ENCODE results near the gene ADAMTS2.
"Not testable (repeated sequence)": the region's sequence is repeated elsewhere in the genome, so short reads cannot be mapped to it uniquely, and the experiment has no call there.

Gene ADAMTS2

DNA sequence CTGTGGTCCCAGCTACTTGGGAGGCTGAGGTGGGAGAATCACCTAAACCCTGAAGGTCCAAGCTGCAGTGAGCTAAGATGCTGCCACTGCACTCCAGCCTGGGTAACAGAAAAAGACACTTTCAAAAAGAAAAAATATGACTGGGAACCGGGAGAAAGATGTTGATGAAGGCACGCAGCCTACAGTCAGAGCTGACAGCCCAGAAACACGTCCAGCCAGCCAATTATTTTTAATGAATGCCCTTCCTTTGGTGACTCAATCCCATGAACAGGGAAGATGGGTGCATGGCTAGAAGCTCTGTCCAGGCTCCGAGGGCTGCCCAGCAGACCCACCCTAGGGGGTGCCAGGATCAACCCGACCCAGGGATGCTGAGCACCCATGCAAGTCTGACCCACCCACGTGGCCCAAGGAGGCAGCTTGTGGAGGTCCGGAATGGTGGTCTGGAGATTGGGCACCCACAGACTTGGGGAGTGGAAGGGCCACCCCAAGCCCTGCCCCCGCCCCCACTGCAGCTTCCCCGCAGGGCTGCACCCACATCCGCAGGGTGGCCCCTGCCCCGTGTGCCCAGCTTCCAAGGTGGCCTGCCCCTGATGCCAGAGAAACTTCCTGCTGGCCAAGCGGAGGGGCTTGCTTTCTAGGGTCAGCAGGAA is 51.0 kb downstream of the ADAMTS2 start:
- DNase-seq = no peak

DNA sequence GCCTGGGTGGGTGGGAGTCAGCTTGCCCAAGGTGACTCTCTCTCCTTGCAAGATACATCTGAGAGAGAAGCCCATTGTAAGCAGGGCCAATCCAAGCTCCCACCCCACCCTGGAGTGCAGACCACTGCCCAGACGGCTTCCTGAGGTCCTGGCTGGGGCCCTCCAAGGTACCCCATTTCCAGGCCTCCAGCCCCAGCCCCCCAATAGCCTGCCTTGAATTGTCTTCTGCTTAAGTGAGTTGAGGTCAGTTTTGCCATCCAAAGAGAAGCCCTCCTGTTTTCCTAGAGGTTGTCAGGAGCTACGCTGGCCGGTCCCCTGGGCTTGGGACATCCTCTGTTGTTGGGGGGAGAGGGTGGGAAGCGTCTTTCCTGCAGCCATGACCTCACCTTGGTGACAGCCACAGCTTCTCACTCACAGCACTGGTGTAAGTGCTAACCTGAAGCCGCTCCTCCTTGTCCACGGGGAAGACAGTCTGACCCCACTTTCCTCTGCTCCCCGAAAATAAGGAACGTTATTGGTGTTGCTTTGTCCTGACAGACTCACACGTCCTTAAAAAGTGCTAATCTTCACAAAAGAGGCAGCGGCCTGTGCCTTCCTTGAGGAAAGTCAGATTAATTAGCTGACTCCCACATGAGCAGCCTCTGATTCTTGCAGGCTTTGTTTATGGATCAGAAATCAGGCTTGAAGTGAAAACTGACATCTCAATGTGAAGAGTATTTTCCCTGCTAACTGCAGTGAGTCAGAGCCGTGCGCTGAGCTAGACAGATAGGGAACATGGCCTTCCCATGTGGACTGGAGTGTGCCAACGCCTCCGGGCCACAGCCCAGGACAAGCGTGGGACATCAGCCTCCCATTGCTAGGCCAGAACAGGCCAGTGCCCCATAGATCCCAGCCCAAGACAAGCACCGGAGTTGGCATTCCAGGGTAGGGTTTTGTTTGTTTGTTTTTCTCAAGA is 52.3 kb downstream of the ADAMTS2 start:
- no peak for DNase-seq

DNA sequence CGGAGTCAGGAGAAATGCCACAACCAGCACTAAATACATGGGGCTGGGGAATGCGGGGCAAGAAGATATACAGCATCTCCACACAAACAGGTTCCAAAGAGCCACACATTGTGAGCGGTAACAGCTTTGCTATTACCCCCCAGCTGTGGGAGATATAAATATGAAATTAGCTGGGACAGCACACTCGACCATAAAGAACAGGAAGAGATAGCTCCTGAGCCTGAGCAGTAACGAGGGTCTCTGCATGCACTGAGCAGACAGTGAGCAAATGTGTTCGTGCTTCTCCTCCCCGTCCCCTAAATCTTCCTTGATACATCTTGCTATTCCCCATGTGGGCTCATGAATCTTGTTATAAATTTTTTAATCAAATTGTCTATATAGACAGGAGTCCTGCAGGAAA is 53.1 kb downstream of the ADAMTS2 start:
- DNase-seq = no peak

DNA sequence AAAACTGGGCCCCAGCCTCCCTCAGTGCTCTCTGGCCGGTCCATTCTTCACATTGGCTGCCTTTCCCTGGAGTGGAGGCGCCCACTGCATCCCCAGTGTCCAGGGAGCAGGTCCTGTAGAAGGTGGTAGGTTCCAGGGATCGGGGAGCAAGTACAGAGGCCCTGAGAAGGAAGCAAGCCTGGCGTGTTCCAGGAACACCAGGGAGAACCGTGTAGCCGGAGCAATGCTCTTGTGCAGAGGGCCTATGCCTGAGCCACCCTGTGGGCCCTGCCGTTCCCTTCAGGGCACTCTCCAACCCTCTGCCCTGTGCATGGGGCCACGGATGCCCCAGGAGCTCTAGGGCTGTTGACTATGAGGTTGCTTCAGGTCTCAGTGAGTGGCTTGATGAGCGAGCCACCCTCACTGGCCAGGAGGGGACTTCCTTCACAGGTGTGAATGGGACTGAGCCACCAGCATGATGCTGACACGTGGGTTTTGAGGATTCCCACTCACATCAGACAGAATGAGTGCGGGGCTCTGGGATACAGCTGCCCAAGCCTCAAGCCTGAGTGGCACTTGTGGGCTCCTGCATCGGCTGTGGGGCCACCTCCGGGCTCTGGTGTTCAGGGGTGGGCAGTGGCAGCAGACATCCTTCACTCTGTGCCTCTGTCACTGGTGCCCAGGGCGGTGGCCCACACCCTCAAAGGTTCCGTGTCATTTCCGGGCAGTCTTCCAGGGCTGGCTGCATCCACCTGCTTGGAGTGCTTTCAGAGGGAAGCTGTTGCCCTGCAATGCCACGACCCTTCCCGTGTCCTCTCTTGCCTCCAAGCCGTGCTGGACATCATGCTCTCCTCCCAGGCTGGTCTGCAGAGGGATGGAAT is 54.4 kb downstream of the ADAMTS2 start:
- no peak for DNase-seq

DNA sequence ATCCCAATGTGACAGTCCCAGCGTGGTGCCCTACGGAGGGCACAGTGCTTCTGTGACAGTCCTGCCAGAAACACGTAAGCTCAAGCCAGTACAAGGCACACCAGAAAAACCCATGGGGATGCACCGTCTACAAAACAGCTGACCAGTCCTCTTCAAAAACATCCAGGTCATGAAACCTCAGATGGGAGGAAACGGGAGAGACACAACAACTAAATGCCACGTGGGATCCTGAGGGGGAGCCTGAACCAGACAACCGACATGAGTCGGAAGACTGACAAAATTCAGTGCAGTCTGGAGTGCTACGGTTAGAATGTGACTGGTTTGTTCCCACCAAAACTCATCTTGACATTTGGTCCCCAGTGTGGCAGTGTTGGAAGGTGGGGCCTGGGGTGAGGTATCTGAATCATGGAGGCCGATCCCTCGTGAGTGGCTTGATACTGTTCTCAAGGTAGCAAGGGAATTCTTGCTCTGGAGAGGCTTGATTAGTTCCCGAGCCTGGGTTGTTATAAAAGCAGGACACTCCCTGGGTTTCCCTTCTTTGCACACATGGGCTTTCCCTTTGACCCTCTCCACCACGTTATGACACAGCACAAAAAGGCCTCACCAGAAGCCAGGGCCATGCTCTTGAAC is 55.4 kb downstream of the ADAMTS2 start:
- no peak for DNase-seq

DNA sequence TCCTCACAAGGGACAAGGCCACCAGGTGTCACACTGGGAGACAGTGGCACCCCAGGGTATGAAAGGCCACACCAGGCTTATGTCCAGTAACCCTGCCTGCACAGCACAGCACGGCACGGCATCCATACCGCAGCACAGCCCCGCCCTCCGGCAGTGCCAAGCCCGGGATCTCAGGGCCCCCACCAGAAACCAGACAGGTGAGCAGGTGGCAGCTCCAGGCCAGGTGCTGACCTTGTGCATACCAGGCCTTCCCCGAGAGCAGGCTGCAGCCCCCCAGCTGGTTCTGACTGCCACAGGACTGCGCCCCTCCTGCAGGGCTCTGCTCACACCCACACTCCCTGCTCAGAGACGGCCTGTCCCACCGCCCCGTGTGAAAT is 56.5 kb downstream of the ADAMTS2 start:
- DNase-seq = no peak

DNA sequence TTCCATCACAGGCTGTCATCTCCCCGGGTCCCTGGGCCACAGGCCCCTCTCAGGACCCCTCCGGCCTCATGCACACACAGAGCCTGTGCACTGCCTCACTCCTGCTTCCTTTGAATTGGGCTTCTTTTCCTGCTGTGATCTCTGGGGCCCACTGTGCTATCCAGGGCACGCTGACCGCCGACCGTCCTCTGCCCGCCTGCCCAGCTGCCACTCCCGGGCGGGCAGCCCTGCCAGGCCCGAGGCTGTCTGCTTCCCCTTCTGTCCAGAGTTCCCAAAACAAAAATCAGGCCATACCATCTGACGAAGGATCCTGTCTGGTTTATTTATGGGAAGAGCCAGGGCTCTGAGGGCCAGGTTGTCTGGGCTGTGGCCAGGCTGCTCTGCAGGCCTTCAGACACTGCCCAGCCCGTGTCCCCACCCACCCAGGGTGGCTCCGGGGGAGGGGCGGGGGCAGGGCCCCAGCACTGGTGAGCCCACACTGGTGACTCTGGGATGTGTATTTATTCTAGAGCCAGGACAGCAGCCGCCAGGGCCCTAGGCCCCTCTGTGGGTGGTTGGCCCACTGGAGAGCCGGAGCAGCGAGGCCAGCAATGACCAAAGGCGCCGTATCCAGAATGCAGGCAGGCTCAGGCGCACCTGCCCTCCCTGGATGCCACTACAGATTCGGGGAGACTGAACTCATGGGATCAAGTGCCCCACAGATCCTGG is 57.0 kb downstream of the ADAMTS2 start:
- no peak for DNase-seq

DNA sequence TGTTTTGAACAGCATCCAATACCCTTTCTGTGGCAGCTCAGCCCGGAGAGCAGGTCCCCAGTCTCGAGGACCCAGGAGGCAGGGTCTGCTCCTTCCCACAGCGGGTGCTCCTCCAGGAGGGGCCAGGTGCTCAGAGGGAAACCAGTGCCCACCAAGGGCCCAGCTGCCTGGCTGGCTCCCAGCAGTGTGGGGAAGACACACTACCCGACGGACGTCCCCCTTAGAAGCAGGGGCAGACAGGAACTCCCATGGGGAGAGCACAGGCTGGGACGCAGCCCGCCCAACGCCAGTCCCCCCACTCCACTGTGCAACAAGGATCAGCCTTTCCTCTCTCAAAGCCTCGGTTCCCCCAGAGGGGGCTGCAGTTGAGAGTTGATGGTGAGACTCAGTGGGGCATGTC is 57.6 kb downstream of the ADAMTS2 start:
- DNase-seq = no peak

DNA sequence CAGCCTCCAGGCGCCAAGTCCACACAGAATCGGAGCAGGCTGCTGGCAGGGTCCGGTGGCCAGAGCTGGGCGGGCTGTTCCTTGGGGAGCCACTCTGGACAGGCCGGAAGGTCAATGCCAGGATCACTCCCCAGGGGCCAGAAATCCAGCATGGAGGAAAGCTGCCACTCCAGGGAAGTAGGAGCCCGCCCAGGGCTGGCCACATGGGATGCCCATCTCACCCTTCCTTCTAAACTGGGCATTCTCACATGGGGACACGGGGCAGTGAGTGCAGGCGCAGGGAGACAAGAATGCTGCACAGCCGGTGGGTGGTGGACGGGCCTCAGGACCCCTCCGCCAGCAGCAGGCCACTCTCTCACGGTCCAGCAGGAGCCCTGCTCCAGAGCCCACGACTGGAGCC is 58.2 kb downstream of the ADAMTS2 start:
- no peak for DNase-seq

DNA sequence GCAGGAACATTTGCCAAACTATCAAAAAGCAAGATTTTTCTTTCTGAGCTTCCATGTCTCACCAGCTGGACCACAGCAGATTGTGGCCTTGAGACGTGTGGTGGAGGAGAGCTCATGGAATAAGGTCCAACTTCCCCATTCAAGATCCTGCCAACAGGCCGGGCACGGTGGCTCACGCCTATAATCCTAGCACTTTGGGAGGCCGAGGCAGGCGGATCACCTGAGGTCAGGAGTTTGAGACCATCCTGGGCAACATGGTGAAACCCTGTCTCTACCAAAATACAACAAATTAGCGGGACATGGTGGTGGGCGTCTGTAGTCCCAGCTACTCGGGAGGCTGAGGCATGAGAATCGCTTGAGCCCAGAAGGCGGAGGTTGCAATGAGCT is 59.5 kb downstream of the ADAMTS2 start:
- not testable (repeated sequence) for DNase-seq

DNA sequence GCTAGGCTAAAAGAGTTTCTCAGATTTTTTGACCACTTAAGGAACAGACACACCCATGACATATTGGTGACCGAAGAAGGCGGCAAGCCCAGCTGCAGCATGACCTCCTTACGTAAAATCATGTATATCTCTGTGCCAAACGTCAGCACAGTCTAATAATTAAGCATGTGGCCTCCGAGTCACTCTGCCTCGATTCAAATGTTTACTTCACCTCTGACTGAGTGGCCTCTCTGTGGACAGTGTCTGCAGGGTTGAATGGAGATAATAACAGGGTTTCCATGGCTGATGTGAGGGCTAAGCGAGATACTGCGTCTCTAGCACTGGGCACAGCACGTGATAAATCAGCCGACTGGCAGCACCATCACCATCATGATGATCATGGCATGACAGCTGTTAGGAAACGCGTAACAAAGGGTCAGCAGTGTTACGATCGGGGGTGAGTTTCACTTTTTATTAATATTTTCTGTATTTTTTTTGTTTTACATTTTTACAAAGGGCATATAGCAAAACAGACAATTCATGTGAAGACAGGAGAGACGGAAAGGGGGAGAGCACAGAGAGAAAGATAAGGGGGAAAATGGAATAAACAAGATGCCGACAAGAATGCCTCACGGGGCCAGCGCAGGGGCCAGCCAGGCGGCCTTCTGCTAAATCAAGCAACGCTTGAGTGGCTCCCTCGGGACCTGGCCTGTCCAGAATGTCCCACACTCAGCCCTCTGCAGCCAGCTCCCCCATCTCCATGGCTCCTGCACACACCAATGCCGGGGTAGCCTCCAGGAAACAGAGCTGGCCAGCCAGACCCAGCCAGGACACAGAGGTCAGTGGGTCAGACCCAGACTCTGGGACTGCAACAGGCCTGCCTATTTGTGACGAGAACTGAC is 60.3 kb downstream of the ADAMTS2 start:
- DNase-seq = no peak

DNA sequence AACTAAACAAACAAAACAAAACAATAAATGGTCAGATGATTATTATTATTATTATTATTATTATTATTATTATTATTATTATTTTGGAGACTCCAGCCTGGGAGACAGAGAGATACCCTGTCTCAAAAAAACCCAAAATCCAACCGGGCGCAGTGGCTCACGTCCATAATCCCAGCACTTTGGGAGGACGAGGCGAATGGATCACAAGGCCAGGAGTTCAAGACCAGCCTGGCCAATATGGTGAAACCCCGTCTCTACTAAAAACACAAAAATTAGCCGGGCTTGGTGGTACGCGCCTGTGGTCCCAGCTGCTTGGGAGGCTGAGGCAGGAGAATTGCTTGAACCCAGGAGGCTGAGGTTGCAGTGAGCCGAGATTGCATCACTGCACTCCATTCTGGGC is 61.4 kb downstream of the ADAMTS2 start:
- DNase-seq = not testable (repeated sequence)

DNA sequence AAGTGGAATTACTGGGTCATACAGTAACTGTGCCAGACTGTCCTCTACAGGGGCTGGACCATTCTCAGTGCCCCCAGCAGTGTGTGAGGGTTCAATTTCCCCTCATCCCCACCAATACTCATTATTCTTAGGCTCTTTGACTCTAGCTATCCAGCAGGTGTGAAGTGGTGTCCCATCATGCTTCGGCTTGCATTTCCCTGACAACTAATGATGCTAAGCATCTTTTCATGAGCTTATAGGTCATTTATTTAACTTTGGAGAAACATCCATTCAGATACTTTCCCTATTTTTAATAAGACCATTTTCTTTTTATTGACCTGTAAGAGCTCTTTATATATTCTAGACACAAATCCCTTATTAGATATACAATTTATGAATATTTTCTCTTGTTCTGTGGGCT is 63.6 kb downstream of the ADAMTS2 start:
- no peak for DNase-seq

DNA sequence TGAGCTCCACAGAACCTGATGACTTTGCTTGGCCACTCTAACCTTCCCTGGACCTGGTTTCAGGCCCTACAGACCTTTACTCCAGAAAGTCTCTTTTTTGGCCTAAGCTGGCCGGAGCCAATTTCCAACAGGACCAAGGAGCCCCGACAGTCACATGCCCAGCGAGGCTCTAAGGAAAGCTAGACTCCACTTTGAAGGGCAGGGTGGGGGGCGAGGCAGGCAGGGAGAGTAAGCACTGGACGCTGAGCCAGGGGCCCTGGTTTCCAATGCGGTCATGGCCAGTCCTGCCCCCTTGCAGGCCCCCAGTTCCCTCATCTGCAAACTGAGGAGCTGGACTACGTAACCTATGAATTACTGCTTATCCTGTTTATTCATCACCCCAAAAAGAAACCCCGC is 65.2 kb downstream of the ADAMTS2 start:
- DNase-seq = no peak

DNA sequence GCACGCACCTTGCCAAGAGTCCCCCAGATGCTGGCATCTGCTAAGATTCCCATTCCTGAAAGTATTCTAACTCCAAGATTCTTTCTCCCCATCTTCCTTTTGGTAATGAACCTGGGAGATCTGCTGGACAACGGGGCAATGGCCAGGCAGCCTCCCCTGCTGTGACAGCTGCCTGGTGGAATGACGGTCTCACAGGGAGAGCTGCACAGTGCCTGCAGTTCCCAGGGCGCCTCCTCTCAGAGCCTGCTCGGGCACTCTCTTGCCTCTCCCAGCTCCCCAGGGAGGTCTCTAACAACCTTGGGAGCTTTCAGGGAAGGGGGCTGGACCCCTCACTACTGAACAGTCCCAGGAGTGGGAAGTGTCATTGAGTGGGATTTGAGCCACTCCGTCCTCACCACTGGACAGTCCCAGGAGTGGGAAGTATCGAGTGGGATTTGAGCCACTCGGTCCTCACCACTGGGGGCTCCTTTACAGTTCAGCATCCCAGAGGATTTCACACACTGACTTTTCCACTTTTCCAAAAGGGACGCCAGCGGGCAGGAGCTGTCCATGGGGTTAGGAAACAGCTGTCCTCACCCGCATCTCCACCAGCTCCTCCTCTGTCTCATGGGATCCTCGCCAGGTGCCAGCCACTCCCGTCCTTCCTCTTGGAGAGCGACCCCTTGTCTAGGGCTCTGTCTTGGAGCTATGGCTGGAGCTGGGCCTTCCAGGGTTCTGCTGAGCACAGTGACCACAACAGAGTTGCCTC is 65.7 kb downstream of the ADAMTS2 start:
- DNase-seq = no peak

DNA sequence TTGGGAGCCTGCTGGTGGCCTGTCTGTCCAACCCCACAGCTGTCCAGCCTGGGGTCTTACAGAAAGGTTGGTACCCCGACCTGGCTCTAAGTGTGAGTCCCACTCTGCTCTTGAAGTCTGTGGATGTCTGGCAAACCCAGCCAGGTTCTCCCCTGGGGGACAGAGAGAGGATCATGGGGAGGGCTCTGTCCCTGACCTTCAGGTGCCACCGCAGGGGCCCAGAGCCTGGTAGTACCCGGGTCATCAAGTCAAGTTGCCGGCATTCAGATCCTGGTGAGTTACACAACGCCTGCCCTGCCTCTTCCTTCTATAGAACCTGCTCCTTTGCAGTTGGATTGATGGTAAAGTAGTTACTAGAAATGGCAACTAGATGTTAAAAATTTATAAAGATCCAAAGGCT is 66.7 kb downstream of the ADAMTS2 start:
- no peak for DNase-seq

DNA sequence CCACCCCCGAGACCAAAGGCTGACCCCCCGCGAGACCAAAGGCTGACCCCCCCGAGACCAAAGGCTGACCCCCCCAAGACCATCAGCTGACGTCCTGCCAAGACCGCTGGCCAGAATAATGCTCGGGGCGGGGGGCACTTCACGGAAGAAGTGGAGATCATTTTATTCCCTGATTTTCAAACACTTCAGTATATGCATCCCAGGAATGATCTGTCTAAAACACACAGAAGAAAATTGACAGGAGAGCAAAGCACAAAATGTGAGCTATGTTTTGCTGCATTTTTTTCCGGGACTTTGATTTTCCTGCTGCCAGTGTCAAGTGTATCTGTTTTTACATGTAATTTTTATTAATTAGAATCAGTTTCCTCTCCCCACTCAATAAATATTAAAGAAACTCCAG is 67.1 kb downstream of the ADAMTS2 start:
- DNase-seq = no peak

DNA sequence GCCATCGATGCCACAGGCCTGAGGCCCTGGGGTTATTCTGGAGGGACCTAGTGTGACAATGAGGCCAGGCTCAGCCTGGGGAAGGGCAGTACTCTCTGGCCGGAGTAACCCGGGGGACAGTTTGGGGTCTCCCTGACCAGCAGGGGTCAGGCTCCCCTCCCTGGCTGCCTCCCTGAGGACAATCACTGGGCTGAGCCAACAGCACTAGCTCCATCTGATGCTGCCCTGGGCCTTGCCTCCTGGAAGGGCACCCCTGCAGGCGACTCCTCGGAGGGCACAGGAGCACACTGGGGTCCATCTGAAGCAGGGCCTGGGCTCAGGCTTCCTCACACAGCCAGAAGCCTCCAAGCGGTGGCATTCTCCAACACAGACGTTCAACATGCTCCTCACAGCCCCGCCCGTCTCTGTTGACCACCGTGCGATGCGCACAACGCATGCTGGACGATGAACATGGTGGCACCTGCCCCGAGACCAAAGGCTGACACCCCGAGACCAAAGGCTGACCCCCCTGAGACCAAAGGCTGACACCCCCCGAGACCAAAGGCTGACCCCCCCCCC is 68.3 kb downstream of the ADAMTS2 start:
- DNase-seq = no peak

DNA sequence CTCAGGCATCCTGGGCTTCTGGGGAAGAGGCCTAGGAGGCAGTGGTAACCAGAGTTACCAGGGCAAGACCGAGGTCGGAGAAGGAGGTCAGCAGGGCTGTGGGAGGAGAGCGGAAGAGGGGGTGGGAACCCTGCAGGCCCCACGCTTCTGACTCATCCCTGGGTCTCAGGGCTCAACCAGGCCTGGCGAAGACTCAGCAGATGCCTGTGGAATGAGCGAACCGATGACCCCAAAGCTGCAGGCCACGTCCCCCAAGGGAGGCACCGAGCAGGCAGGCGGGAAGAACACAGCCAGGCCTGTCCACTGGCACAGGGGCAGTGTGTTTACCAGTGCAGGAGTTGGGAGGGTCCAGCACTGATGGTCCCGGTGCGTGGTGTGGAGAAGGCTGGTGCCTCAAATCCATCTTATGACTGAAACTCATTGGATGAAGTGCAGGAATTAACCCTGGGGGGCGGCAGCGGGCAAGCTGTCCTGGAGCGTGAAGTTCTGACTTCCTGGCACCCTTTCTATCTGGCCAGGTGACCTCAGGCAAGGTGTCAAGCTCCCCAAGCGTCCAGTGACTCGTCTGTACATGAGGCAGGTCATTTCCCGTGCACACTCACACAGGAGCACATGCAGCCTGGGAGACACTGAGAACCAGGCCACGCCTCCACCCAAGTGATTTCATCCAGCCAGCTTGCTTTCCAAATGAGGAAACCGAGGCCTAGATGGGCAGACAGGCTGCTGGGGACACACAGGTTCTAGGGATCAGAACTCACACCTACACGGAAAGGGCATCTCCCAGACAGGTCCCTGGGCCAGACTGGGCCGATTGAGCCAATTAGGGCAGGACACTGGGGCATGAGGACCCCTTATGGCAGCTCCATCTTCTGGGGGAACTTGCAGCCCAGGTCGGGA is 69.1 kb downstream of the ADAMTS2 start:
- DNase-seq = no peak
